DOHH2 (cell line): ENCODE data around the gene PMEL.

Experiments used
- CTCF ChIP-seq: fragments of 200-600 bp; sonication (generic); IDR thresholded peaks from one replicate; pipeline ENCODE4 v1.5.1; 2014; ENCODE audit warnings: antibody characterized with exemption, mild to moderate bottlenecking, low read depth, low read length; ENCODE audit not compliant: poor library complexity, severe bottlenecking
- EZH2phosphoT487 ChIP-seq: fragments of 200-600 bp; sonication (generic); IDR thresholded peaks from 2 replicates; pipeline ENCODE4 v1.6.1; 2017; ENCODE audit warnings: borderline replicate concordance, mild to moderate bottlenecking, antibody characterized with exemption, low read length, moderate library complexity, mixed read lengths

DNA sequence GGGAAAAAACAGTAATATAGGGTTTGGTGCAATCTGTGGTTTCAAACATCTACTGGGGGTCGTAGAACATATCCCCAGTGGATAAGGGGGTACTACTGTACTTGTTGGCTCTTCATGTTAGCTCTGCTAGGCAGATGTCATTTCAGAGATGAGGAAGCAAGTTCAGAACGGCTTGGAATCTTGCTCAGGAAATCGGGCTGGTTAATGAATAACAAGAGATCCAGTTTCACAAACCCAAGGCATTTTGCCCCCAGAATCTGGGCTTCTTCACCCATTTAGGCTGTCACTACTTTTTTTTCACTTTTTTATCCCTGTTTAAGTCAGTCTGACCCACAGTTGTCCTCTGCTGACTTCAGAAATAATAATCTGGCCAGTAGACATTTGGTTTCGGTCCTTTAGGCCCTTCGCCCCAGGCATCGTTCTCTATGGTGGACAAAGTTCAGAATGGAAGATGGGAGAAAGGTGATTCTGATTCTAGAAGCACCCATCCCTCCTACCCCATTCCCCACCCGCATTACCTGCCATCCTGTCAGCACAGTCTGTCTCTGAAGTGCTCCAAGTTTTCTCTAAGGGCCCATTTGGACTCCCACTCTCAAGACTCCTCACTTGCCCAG is 35.8 kb upstream of the PMEL start:
- TF ChIP-seq CTCF (no peak), EZH2phosphoT487 (no peak)
